Globus pallidus (tissue), 1 donor: ENCODE measurements around the gene PRAMEF5.
"Not testable (repeated sequence)": the region's sequence is repeated elsewhere in the genome, so short reads cannot be mapped to it uniquely, and the experiment has no call there.

ENCODE experiments used
- DNase-seq: peaks from one replicate; pipeline ENCODE4 v3.0.0-alpha.2; 2015; ENCODE audit warnings: low spot score

Gene PRAMEF5

DNA sequence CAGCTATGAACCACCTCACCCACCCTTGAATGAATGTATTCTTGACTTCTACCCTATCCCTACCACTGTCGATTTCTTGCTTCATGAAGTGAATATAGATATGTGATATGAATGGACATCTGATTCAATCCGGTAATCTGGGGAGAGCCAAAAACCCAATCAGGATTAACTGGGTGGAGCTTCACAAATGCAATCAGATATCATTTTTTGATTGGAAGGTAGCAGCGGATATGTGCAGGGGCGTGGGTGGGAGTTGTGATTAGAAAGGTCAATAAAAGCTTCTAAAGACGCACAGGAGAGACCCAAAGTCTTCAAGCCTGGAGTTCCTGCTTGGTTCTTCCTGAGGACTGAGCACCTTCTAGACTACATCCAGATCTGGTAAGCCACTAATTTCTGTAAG, at the start of gene PRAMEF5:
Gene PRAMEF5 (plus strand): TSS at position 301 of the 400 bp plus-strand sequence. CDS start 5,071 bp downstream, outside the sequence.
- not testable (repeated sequence) for DNase-seq

DNA sequence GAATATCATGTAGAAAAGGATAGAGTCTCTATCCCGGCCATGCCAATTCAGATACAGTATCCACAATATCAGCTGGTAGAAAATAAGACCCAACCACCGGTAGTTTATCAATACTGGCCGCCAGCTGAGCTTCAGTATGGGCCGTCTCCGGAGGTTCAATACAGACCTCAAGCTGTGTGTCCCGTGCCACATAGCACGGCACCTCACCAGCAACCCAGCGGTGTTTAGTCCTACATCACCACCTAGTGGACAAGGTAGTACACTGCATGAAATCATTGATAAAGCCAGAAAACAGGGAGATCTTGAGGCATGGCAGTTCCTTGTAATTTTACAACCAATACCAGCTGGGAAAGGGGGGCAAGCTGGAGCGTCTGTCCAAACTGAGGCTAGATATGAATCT, 45.3 kb upstream of the PRAMEF5 start:
- DNase-seq = not testable (repeated sequence)

- not testable (repeated sequence) for DNase-seq
Measured at GRCh38 chr1:13216619-13217018, 37.4 kb upstream of the PRAMEF5 start.

GRCh38 chr1:13219203-13219602, 34.8 kb upstream of the PRAMEF5 start:
- DNase-seq = not testable (repeated sequence)

GRCh38 chr1:13222788-13223187, 31.2 kb upstream of the PRAMEF5 start:
- DNase-seq = not testable (repeated sequence)

DNA sequence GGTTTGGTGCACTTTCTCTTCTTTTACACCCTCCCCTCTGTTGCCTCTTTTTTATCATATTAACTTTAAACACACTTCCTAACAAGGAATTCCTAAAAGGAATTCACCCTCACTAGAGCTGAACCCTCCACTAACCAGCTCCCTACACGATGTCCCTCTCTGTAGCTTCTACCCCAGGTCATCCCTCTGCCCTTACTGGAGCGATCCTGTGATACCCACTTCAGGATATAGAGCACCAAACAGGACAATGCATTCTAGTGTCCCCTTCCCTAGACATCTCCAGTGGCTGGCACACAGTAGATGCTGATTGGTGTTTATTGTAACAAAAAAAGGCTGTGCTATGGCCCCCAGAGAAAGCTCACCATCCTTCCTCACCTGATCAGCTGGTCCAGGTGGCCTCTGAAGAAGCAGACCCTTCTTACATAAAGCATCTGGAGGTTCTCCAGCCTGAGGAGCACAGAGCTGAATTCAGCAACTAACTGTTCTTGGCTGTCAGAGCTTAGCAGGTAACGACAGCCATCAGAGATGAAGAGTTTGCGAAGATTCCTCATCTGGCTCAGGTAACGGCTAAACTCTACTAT, 29.4 kb upstream of the PRAMEF5 start:
- no peak for DNase-seq

DNA sequence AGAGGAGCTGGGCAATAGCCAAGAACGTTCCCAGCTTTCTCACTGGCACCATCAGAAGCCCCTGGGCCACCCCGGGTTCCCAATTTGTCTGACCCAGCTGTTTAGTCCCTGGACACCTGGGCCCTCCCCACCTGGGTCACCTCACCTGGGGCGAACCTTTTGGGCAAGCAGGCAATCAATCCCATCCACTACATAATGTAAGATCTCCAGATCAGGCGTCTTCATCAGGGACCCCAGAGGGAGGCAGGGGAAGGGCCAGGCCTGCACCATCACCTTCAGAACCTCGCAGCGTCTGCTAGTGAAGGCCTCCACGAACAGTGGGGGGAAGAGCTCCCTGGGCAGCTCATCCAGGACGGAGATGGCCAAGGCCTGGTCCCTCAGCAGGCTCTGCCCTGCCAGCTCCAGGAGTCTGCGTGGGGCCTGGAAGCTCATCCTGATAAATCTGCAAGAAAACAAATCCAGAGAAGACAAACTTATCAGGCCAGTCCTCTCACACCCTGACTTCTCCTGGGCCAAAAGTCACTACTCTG, 28.3 kb upstream of the PRAMEF5 start, which contains the start of gene PRAMEF18:
Gene PRAMEF18 (minus strand): TSS at position 480 of the 530 bp plus-strand sequence. CDS start 48 bp downstream, at position 432.
- not testable (repeated sequence) for DNase-seq

GRCh38 chr1:13227271-13228055, 26.5 kb upstream of the PRAMEF5 start:
- not testable (repeated sequence) for DNase-seq

- DNase-seq = no peak
Measured at GRCh38 chr1:13228343-13228781, 25.6 kb upstream of the PRAMEF5 start.

DNA sequence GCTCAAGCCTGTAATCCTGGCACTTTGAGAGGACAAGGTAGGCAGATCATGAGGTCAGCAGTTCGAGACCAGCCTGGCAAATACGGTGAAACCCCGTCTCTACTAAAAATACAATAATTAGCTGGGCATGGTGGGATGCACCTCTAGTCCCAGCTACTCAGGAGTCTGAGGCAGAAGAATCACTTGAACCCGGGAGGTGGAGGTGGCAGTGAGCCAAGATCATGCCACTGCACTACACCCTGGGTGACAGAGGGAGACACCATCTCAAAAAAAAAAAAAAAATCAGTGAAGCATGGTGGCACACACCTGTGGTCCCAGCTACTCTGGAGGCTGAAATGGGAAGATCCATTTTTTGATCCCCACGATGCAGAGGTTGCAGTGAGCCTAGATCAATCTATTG, 23.9 kb upstream of the PRAMEF5 start:
- DNase-seq = not testable (repeated sequence)

DNA sequence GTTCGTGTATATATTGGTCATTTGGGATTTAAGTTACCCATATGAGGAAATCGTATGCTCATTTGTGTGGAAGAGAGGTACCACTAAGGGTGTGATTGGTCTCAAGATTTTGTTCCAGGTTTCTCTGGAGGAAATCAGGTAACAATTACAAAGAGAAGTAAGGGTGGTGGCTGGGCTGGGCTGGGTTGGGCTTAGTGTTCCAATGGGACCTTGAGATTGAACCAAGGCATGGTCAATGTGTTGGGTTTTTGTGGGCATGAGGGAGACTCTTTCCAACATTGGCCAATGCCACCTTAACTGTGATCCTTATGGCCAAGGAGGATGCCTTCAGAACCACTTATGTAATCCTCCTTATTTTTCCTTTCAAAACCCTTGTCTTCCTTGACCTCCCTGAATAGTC, 23.4 kb upstream of the PRAMEF5 start:
- not testable (repeated sequence) for DNase-seq

DNA sequence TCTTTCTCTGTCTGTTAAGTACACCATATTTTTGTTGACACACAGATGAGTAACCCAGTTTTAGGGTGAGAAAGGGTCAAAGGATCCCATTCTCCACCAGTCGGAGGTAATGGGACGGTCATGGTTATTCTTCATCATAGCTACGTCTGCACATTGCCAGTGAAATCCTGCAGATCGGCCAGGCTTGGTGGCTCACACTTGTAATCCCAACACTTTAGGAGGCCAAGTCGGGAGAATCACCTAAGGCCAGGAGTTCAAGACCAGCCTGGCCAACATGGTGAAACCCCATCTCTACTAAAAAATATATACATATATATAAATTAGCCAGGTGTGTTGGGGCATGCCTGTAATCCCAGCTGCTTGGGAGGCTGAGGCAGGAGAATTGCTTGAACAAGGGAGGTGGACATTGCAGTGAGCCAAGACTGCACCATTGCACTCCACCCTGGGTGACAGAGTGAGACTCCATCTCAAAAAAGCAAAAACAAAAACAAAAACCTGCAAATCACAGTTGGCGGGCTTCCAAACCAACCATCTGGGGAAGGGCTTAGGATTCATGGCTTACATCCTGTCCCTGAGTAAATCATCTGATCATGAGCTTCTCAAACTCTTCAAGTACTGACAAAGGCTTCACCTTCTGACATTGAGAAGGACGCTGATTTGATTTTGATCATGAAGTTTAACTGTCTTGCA, 22.8 kb upstream of the PRAMEF5 start:
- not testable (repeated sequence) for DNase-seq

- not testable (repeated sequence) for DNase-seq
Measured at GRCh38 chr1:13232056-13232455, 21.9 kb upstream of the PRAMEF5 start.

- not testable (repeated sequence) for DNase-seq
Measured at GRCh38 chr1:13234057-13234456, 19.9 kb upstream of the PRAMEF5 start.

DNA sequence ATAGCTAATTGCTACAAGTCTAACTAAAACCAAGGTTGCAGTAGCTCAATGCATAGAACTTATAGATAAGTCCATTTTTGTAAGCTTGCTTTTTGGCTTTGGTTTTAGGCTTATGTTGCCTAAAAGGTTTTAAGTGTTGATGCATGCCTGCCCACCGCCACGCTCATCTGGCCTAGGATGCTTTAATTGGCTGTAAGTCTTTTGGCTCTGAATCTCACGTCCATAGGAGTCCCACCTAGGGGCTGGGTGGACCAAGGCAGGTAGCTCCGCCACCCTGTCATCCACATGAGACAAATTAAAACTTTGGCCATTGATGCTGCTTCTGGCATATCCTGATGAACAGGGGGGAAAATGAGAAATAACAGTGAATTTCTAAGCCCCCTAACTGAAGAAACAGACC, 16.4 kb upstream of the PRAMEF5 start:
- not testable (repeated sequence) for DNase-seq

GRCh38 chr1:13239633-13240032, 14.4 kb upstream of the PRAMEF5 start:
- DNase-seq = not testable (repeated sequence)

- not testable (repeated sequence) for DNase-seq
Measured at GRCh38 chr1:13243536-13244263, 10.3 kb upstream of the PRAMEF5 start.

DNA sequence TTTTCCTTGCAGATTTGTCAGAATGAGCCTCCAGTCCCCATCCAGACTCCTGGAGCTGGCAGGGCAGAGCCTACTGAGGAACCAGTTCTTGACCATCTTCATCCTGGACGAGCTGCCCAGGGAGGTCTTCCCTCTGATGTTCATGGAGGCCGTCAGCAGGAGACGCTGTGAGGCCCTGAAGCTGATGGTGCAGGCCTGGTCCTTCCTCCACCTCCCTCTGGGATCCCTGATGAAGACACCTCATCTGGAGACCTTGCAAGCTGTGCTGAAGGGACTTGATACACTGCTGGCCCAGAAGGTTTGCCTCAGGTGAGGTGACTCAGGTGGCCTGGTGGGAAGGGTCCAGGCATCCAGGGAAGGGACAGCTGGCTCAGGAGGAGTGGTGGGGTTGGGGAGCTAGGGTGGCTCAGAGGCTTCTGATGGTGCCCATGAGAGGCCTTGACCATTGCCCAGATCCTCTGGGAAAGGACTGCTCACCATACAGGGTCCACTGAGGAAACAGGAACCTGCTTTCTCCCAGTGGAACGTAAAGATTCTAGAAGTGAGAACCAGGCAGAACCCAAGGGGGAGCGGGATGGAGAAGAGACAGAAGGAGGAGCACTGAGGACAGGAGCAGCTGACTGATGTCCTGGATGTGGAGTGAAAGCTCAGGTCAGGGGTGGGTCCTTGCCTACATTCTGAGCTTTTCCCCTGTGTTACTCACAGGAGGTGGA, 8.0 kb upstream of the PRAMEF5 start:
- not testable (repeated sequence) for DNase-seq

DNA sequence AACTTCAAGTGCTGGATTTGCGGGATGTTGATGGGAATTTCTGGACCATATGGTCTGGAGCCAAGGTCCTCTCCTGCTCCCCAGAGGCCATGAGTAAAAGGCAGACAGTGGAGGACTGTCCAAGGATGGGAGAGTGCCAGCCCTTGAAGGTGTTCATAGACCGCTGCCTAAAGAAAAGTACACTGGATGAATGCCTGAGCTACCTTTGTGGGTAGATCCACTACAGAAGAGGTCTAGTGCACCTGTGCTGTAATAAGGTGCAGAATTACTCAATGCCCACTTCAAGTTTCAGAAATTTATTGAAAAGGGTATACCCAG, 7.5 kb upstream of the PRAMEF5 start:
- DNase-seq = not testable (repeated sequence)

DNA sequence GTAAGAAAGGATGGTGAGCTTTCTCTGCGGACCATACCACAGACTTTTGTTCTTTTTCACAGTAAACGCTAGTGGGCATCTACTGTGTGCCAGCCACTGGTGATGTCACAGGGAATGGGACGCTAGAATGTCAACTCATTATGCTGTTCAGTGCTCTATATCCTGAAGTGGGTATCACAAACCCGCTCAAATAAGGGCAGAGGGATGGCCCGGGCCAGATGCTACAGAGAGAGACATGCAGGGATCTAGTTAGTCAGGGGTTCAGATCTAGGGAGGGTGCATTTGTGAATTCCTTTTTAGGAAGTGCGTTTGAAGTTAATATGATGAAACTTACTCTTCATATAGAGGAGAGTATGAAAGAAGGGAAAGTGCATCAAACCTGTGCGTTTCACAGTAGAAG, 6.9 kb upstream of the PRAMEF5 start:
- DNase-seq = not testable (repeated sequence)

GRCh38 chr1:13265124-13265523, 11.1 kb downstream of the PRAMEF5 start:
- DNase-seq = not testable (repeated sequence)
